SK-N-SH (cell line): Measurements from ENCODE around the gene CGB2.

Experiments
- ELF1 ChIP-seq: IDR thresholded peaks from 2 replicates; pipeline ENCODE4 v1.4.0; 2012
- EP300 ChIP-seq, 2 experiments: IDR thresholded peaks; 2 replicates each; pipeline versions ENCODE4 v1.4.0 to v1.6.1; 2012; ENCODE audit warnings: borderline replicate concordance in 1 of 2, low read depth in 1 of 2, low read length in 1 of 2
- EZH2phosphoT487 ChIP-seq: fragments of 200-600 bp; sonication (generic); IDR thresholded peaks from 2 replicates; pipeline ENCODE4 v1.6.1; 2017; ENCODE audit warnings: low read depth, mixed run types, mild to moderate bottlenecking, antibody characterized with exemption, moderate library complexity, borderline replicate concordance
- FOXM1 ChIP-seq: IDR thresholded peaks from 2 replicates; pipeline ENCODE4 v1.4.0; 2012; ENCODE audit warnings: low read depth, mild to moderate bottlenecking
- GABPA ChIP-seq: IDR thresholded peaks from 2 replicates; pipeline ENCODE4 v1.4.0; 2012; ENCODE audit warnings: low read depth, mild to moderate bottlenecking
- MXI1 ChIP-seq: IDR thresholded peaks from 2 replicates; pipeline ENCODE4 v1.6.1; 2012; ENCODE audit warnings: mild to moderate bottlenecking, low read depth, low read length, improper control_type of control experiment
- POLR2AphosphoS5 ChIP-seq: IDR thresholded peaks from 2 replicates; pipeline ENCODE4 v1.6.1; 2012; ENCODE audit warnings: low read depth, low read length
- RAD21 ChIP-seq: IDR thresholded peaks from 2 replicates; pipeline ENCODE4 v1.6.1; 2012; ENCODE audit warnings: mild to moderate bottlenecking, low read length
- RFX5 ChIP-seq: IDR thresholded peaks from 2 replicates; pipeline ENCODE4 v1.6.1; 2012; ENCODE audit warnings: mild to moderate bottlenecking, improper control_type of control experiment, low read length
- RXRA ChIP-seq: IDR thresholded peaks from 2 replicates; pipeline ENCODE4 v1.4.0; 2012; ENCODE audit warnings: low read depth, mild to moderate bottlenecking, borderline replicate concordance
- TF ChIP-seq, protein P1 (sequence below): fragments of 200-600 bp; sonication (generic); IDR thresholded peaks from 2 replicates; pipeline ENCODE4 v1.6.1; 2017; ENCODE audit warnings: antibody characterized with exemption, mild to moderate bottlenecking, moderate library complexity
- TF ChIP-seq, protein P2 (sequence below): IDR thresholded peaks from 2 replicates; pipeline ENCODE4 v1.4.0; 2012; ENCODE audit warnings: low read depth
- TF ChIP-seq, protein P3 (sequence below): IDR thresholded peaks from 2 replicates; pipeline ENCODE4 v1.6.1; 2012; ENCODE audit warnings: mild to moderate bottlenecking, low read depth, low read length, moderate library complexity
- TF ChIP-seq, protein P4 (sequence below): IDR thresholded peaks from 2 replicates; pipeline ENCODE4; 2012

DNA sequence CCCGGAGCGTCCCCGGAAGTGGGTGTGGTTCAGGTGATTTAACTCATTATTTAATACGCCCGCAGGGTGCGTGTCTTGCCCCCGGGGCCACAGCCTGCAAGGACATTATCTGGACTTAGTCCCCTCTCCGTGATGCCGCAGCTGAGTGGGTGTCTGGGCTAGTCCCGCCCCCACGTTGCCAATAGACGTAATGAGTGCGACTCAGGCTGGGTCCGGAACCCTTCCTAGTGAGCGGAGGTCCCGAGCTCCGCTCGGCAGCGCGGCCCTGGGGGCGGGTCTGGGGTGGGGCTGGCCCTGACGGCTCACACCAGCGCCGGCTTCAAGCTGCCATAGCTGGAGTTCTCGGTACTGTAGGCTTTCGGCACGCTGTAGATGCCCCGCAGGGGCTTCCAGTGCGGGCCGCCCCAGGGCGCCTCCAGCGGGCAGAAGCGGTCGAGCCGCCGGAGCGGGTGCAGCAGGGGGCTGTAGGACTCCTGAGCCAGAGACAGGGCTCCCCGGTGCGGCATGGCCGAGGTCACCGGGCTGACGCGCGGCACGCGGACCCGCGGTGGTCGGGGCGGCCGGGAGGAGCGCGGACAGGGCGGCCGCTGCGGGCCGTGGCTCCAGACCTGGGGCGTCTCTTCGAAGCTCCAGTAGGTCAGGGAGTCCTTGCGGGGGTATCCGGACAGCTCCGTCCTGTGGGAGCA, 13.9 kb upstream of the CGB2 start:
- TF ChIP-seq POLR2AphosphoS5 (0 out of 2 replicates have a peak, but pooled peaks have one; percentile 16), EP300 (IDR thresholded peaks at IDR 0.05; ENCODE audit: borderline replicate concordance in 1 of 2, low read depth in 1 of 2, low read length in 1 of 2) (no peak), MXI1 (peak; percentile 35; the same call in 1 of the 2 replicates), FOXM1 (no peak), ELF1 (no peak), EZH2phosphoT487 (no peak), RAD21 (no peak), RFX5 (no peak), GABPA (no peak), RXRA (no peak)
- TF ChIP-seq, protein P1, sequence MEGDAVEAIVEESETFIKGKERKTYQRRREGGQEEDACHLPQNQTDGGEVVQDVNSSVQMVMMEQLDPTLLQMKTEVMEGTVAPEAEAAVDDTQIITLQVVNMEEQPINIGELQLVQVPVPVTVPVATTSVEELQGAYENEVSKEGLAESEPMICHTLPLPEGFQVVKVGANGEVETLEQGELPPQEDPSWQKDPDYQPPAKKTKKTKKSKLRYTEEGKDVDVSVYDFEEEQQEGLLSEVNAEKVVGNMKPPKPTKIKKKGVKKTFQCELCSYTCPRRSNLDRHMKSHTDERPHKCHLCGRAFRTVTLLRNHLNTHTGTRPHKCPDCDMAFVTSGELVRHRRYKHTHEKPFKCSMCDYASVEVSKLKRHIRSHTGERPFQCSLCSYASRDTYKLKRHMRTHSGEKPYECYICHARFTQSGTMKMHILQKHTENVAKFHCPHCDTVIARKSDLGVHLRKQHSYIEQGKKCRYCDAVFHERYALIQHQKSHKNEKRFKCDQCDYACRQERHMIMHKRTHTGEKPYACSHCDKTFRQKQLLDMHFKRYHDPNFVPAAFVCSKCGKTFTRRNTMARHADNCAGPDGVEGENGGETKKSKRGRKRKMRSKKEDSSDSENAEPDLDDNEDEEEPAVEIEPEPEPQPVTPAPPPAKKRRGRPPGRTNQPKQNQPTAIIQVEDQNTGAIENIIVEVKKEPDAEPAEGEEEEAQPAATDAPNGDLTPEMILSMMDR = peak; percentile 57
- TF ChIP-seq, protein P2, sequence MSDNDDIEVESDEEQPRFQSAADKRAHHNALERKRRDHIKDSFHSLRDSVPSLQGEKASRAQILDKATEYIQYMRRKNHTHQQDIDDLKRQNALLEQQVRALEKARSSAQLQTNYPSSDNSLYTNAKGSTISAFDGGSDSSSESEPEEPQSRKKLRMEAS = peak; percentile 34
- TF ChIP-seq, protein P3, sequence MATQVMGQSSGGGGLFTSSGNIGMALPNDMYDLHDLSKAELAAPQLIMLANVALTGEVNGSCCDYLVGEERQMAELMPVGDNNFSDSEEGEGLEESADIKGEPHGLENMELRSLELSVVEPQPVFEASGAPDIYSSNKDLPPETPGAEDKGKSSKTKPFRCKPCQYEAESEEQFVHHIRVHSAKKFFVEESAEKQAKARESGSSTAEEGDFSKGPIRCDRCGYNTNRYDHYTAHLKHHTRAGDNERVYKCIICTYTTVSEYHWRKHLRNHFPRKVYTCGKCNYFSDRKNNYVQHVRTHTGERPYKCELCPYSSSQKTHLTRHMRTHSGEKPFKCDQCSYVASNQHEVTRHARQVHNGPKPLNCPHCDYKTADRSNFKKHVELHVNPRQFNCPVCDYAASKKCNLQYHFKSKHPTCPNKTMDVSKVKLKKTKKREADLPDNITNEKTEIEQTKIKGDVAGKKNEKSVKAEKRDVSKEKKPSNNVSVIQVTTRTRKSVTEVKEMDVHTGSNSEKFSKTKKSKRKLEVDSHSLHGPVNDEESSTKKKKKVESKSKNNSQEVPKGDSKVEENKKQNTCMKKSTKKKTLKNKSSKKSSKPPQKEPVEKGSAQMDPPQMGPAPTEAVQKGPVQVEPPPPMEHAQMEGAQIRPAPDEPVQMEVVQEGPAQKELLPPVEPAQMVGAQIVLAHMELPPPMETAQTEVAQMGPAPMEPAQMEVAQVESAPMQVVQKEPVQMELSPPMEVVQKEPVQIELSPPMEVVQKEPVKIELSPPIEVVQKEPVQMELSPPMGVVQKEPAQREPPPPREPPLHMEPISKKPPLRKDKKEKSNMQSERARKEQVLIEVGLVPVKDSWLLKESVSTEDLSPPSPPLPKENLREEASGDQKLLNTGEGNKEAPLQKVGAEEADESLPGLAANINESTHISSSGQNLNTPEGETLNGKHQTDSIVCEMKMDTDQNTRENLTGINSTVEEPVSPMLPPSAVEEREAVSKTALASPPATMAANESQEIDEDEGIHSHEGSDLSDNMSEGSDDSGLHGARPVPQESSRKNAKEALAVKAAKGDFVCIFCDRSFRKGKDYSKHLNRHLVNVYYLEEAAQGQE = no peak
- TF ChIP-seq, protein P4, sequence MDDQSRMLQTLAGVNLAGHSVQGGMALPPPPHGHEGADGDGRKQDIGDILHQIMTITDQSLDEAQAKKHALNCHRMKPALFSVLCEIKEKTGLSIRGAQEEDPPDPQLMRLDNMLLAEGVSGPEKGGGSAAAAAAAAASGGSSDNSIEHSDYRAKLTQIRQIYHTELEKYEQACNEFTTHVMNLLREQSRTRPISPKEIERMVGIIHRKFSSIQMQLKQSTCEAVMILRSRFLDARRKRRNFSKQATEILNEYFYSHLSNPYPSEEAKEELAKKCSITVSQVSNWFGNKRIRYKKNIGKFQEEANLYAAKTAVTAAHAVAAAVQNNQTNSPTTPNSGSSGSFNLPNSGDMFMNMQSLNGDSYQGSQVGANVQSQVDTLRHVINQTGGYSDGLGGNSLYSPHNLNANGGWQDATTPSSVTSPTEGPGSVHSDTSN = no peak; the same call in 1 of the 2 replicates
